Lower lobe of right lung (tissue), 2 donors: ENCODE measurements around the gene SERPINH1. TPM values are rescaled to one million over a fixed set of nuclear protein-coding genes. Genes with fewer than 3 reads are reported as not detected.
A peak's percentile ranks its signal among the peaks of the same experiment; 100 is the strongest.

Experiments used
- ATAC-seq, 2 donors: fragments of 200-7000 bp; cut with Tn5 transposase; one replicate each; pipeline ENCODE4 v1.9.1; 2020 to 2022; ENCODE audit warnings: mild to moderate bottlenecking in 2 of 2, moderate library complexity in 2 of 2
- DNase-seq: peaks from one replicate; pipeline ENCODE4 v3.0.0-alpha.2; 2020
- H3K27ac ChIP-seq: fragments of 200-600 bp; one replicate; pipeline ENCODE4 v1.8.0; 2022
- H3K27me3 ChIP-seq: fragments of 200-600 bp; one replicate; pipeline ENCODE4 v1.8.0; 2022; ENCODE audit warnings: low read depth
- H3K36me3 ChIP-seq: fragments of 200-600 bp; one replicate; pipeline ENCODE4 v1.8.0; 2022; ENCODE audit warnings: mild to moderate bottlenecking
- H3K4me1 ChIP-seq: fragments of 200-600 bp; one replicate; pipeline ENCODE4 v1.8.0; 2022
- H3K4me3 ChIP-seq: fragments of 200-600 bp; one replicate; pipeline ENCODE4 v1.8.0; 2022; ENCODE audit warnings: mild to moderate bottlenecking
- H3K9me3 ChIP-seq: fragments of 200-600 bp; one replicate; pipeline ENCODE4 v1.8.0; 2022
- CTCF ChIP-seq: fragments of 200-600 bp; IDR thresholded peaks from one replicate; pipeline ENCODE4 v1.8.0; 2022; ENCODE audit warnings: antibody characterized with exemption, mild to moderate bottlenecking
- intact Hi-C: fragments of 100-400 bp; cut with DNase I; formaldehyde crosslinking; loops from one replicate; pipeline ENCODE4 v1.11.0; 2022
- total RNA-seq: library from RNA; stranded (reverse); fragmentation: NEBNext Ultra II Directional; extraction: Animal tissue kit (Norgen Biotek cat#: 25700); gene quantifications from one replicate; pipeline ENCODE4 v1.2.1, GENCODE V29; 2021
- donor health status: DM: no; HTN: yes; CAD: no; lungs with severe emphysema.

Gene SERPINH1
- total RNA-seq, 1 donor from 2014 or later = 131 TPM

- Histone ChIP-seq H3K27me3 (no peaks in the 10 kb centered on the region), H3K27ac (no peak overlapping the region), H3K4me1 (peaks cover 5% of the 10 kb centered on the region), H3K36me3 (no peaks in the 10 kb centered on the region), H3K9me3 (no peaks in the 10 kb centered on the region), H3K4me3 (no peak overlapping the region)
- DNase-seq (peak; percentile 12), ATAC-seq (no peak)
- no peak for TF ChIP-seq CTCF
- intact Hi-C loops = no loop called here
These were observed 23.7 kb upstream of the SERPINH1 start for GRCh38 chr11:75538150-75538942.

DNA sequence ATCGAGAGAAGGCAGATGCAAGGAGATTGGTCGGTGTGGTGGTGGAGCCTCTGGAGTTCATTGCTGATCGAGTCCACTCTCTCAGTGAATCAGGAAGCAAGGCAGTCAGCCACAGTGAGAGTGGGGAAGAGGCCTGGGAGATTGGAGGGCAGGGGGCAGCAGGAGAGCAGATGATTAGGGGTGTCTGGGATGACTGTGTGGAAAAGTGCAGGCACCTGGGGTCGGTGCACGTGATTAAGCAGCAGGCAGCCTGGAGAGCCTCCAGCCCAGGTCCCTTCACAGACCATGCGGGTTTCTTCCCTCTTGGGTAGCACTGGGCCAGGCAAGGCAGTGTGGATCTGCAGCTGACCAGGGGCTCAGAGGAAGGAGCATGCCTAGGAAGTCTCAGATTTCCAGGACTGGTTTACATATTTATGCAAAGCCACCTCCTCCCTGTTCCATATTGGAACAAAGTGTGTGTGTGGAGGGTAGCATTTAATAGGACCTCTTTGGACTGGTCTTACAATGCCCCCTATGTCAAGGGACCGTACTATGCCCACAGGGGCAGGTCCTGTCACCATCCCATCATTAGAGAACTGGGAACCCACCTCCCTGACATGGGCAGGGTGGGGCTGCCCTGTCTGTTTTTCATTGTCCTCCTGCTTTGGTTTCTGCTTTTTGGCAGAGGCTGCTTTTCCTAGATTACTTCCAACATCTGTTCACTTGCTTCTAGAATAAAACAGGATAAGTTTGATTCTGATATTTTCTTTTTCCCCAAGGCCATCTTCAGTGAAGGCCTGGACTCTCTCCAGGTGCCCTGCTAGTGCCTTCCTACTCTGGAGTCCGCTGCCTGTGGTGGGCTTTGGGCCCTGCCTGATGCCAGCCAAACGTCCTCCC, 22.4 kb upstream of the SERPINH1 start:
- Histone ChIP-seq H3K36me3 (no peaks in the 10 kb centered on the region), H3K27ac (no peak overlapping the region), H3K4me3 (no peak overlapping the region), H3K9me3 (no peaks in the 10 kb centered on the region), H3K27me3 (no peaks in the 10 kb centered on the region), H3K4me1 (peaks cover 5% of the 10 kb centered on the region)
- intact Hi-C loops = no loop called here
- DNase-seq (peak; percentile 28), ATAC-seq (no peak)
- no peak for TF ChIP-seq CTCF

DNA sequence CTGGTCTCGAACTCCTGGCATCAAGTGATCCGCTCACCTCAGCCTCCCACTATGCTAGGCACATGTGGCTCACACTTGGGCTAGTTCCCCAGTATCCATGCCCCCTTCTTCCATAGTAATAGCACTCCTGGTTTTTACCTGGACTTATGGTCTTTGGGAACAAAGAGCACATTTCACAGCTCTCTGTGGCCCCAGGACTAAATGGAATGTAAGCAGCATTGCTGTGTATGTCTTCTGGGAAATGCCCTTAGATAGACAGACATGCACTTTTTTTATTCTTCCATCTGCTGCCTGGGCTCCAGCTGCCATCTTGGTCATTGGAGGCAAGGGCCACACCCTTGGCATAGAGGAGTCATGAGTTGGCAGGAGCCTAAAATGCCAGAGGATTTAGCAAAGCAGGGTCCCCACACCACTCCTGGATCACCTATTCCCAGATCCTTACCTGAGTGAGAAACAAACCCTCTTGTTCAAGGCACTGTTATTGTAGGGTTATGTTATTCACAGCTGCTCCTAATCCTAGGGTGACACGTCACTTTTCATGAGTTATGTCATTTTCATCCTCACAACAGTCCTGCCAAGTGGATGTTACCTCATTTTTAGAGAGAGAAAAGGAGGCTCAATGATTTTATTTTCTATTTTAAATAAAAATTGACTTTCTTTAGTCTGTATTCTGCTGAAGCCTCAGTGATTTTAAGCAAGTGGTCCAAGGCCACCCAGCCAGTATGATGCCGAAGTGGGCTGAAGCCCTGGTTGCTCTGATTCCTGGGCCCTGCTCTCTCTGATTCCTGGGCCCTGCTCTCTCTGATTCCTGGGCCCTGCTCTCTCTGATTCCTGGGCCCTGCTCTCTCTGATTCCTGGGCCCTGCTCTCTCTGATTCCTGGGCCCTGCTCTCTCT, 20.6 kb upstream of the SERPINH1 start:
- no peaks in the 10 kb centered on the region for H3K9me3 ChIP-seq
- DNase-seq = no peak
- intact Hi-C loops = no loop called here
- H3K27me3 ChIP-seq = no peaks in the 10 kb centered on the region
- no peak overlapping the region for H3K27ac ChIP-seq
- H3K4me1 ChIP-seq = peaks cover 5% of the 10 kb centered on the region
- H3K4me3 ChIP-seq = no peak overlapping the region
- no peak for ATAC-seq
- no peaks in the 10 kb centered on the region for H3K36me3 ChIP-seq
- TF ChIP-seq CTCF = no peak

GRCh38 chr11:75542088-75542438, 20.0 kb upstream of the SERPINH1 start:
- DNase-seq (no peak), ATAC-seq (no peak)
- no peak overlapping the region for H3K27ac ChIP-seq
- no peak for TF ChIP-seq CTCF
- no peaks in the 10 kb centered on the region for H3K36me3 ChIP-seq
- intact Hi-C loops = no loop called here
- H3K4me3 ChIP-seq = no peak overlapping the region
- H3K4me1 ChIP-seq = peaks cover 1% of the 10 kb centered on the region
- H3K9me3 ChIP-seq = no peaks in the 10 kb centered on the region
- H3K27me3 ChIP-seq = no peaks in the 10 kb centered on the region

DNA sequence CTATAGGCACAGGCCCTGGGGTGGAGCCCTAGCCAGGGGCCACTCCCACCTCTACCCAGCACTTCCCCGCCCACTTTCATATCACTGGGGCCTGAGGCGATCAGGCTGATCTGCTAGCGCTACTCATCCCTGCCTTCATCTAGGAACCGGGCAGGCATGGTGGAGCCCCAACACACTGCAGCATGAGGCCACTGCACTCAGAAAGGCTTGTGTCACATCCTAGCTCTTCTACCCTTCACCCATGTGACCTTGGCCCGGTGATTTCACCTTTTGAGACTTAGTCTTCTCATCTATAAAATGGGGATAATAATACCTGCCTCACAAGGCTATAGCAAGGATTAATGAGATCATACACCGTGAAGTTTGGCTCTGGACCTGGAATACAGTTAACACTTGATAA, 18.2 kb upstream of the SERPINH1 start:
- Histone ChIP-seq H3K27me3 (no peaks in the 10 kb centered on the region), H3K9me3 (no peaks in the 10 kb centered on the region), H3K27ac (no peak overlapping the region), H3K4me1 (peaks cover 5% of the 10 kb centered on the region), H3K36me3 (no peaks in the 10 kb centered on the region), H3K4me3 (no peak overlapping the region)
- no peak for DNase-seq
- intact Hi-C loops = no loop called here
- ATAC-seq = no peak
- no peak for TF ChIP-seq CTCF
